NCI-H82 (cell line): ENCODE data around the gene PCDHGA6.
"Not testable (repeated sequence)": the region's sequence is repeated elsewhere in the genome, so short reads cannot be mapped to it uniquely, and the experiment has no call there.

Experiments
- DNase-seq: peaks from one replicate; lab custom pipeline; 2025; lab: John Stamatoyannopoulos, UW

Gene PCDHGA6

GRCh38 chr5:141360685-141361084 lies 13.0 kb upstream of the PCDHGA6 start:
- DNase-seq: no peak

DNA sequence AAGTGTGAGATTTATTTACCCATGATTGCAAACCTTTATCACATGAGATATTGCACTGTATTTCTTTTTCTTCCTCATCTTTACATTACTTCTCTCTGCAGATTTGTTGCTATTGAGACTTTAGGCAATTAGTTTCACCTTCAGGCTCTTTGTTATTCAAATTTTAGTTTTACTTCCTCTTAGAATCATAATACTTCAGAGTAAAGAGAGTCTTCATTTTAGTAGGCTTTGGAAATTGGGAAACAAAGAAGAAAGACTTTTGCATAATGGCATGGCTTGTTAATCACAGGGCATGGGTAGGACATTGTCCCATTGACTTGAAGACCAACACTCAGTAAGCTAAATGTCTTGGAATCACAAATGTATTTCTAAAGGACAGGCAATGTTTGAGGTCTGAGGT lies 11.0 kb upstream of the PCDHGA6 start:
- DNase-seq: no peak

DNA sequence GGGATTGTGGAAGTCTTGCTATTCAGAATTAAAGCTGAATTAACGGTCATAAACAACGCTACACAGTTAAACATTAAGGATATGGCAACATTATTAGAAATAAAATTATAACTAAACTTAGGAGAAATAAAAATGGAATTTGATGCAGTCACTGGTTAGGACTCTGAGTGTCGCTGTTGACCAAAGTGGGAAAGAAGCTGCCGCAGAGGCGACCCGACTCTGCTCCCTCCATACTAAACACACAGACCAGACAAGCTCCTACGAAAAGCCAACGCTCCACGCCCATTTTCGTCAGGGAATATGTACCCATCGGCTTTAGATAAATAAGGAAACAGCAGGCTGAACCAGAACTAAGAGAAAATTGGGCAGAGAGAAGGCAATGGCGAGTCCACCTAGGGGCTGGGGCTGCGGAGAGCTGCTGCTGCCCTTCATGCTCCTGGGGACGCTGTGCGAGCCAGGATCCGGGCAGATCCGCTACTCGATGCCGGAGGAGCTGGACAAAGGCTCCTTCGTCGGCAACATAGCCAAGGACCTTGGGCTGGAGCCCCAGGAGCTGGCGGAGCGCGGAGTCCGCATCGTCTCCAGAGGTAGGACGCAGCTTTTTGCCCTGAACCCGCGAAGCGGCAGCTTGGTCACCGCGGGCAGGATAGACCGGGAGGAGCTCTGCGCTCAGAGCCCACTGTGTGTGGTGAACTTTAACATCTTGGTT lies 9.6 kb upstream of the PCDHGA6 start, which contains the start of gene PCDHGA5:
PCDHGA5 (plus strand) TSS at position 211 of the 709 bp plus-strand sequence; CDS start at position 380, 169 bp downstream.
- DNase-seq: no peak

DNA sequence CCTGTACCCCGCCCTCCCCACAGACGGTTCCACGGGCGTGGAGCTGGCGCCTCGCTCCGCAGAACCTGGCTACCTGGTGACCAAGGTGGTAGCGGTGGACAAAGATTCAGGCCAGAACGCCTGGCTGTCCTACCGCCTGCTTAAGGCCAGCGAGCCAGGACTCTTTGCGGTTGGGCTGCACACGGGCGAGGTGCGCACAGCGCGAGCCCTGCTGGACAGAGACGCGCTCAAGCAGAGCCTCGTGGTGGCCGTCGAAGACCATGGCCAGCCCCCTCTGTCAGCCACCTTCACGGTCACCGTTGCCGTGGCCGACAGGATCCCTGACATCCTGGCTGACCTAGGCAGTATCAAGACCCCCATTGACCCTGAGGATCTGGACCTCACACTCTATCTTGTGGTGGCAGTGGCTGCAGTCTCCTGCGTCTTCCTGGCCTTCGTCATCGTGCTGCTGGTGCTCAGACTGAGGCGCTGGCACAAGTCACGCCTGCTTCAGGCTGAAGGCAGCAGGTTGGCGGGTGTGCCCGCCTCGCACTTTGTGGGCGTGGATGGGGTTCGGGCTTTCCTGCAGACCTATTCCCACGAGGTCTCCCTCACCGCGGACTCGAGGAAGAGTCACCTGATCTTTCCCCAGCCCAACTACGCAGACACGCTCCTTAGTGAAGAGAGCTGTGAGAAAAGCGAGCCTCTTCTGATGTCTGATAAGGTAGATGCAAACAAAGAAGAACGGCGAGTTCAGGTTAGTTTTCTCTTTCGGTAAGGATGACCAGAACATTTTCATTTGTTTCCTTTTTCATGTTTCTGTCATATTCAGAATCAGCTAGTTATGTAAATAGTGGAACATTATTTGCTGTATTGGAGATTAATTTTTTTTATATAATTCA lies 7.4 kb upstream of the PCDHGA6 start:
- DNase-seq: no peak

- DNase-seq: peak; percentile 0
These were observed 3.5 kb upstream of the PCDHGA6 start, which contains the start of gene PCDHGB3 for GRCh38 chr5:141369994-141370848. Gene PCDHGB3 (plus strand): TSS chr5:141370242. CDS start chr5:141370395, 153 bp downstream.

- no peak for DNase-seq
These were observed 1.9 kb upstream of the PCDHGA6 start for GRCh38 chr5:141371572-141372475.

GRCh38 chr5:141374627-141375026 lies 936 bp downstream of the PCDHGA6 start:
- no peak for DNase-seq

DNA sequence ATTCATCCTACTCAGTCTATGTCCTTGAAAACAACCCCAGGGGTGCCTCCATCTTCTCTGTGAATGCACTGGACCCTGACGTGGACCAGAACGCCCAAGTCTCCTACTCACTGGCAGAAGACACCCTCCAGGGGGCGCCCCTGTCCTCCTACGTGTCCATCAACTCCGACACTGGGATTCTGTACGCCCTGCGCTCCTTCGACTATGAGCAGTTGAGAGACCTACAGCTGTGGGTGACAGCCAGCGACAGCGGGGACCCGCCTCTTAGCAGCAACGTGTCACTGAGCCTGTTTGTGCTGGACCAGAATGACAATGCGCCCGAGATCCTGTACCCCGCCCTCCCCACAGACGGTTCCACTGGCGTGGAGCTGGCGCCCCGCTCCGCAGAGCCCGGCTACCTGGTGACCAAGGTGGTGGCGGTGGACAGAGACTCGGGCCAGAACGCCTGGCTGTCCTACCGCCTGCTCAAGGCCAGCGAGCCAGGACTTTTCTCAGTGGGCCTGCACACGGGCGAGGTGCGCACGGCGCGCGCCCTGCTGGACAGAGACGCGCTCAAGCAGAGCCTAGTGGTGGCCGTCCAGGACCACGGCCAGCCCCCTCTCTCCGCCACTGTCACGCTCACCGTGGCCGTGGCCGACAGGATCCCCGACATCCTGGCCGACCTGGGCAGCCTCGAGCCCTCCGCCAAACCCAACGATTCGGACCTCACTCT lies 1.9 kb downstream of the PCDHGA6 start:
- DNase-seq: not testable (repeated sequence)

- peak; percentile 53 for DNase-seq
These were observed 9.0 kb downstream of the PCDHGA6 start, which contains the start of gene PCDHGA7 for GRCh38 chr5:141382469-141383294. Gene PCDHGA7 (plus strand): TSS chr5:141382742. CDS start chr5:141382900, 158 bp downstream.

DNA sequence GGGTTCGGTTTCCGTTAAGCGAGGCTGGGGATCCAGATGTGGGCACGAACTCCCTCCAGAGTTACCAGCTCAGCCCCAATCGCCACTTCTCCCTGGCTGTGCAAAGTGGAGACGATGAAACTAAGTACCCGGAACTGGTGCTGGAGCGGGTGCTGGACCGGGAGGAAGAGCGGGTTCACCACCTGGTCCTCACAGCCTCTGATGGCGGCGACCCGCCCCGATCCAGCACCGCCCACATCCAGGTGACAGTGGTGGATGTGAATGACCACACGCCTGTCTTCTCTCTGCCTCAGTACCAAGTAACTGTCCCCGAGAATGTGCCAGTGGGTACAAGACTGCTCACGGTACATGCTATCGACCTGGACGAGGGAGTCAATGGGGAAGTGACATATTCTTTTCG lies 9.7 kb downstream of the PCDHGA6 start:
- DNase-seq: no peak

DNA sequence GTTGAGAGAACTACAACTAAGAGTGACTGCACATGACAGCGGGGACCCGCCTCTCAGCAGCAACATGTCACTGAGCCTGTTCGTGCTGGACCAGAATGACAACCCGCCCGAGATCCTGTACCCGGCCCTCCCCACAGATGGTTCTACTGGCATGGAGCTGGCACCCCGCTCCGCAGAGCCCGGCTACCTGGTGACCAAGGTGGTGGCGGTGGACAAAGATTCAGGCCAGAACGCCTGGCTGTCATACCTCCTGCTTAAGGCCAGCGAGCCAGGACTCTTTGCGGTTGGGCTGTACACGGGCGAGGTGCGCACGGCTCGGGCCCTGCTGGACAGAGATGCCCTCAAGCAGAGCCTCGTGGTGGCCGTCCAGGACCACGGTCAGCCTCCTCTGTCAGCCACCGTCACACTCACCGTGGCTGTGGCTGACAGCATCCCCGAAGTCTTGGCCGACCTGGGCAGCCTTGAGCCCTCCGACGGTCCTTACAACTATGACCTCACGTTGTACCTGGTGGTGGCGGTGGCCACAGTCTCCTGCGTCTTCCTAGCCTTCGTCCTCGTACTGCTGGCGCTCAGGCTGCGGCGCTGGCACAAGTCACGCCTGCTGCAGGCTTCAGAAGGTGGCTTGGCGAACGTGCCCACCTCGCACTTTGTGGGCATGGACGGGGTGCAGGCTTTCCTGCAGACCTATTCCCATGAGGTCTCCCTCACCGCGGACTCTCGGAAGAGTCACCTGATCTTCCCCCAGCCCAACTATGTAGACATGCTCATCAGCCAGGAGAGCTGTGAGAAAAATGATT lies 11.0 kb downstream of the PCDHGA6 start:
- no peak for DNase-seq

GRCh38 chr5:141387557-141388311 lies 14.0 kb downstream of the PCDHGA6 start, which contains the start of gene PCDHGB4:
Gene PCDHGB4 (plus strand): TSS chr5:141387698. CDS start chr5:141387885, 187 bp downstream.
- peak; percentile 7 for DNase-seq

- no peak for DNase-seq
These were observed 15.0 kb downstream of the PCDHGA6 start for GRCh38 chr5:141388661-141389060.

- DNase-seq: no peak
These were observed 15.7 kb downstream of the PCDHGA6 start for GRCh38 chr5:141389153-141390042.

DNA sequence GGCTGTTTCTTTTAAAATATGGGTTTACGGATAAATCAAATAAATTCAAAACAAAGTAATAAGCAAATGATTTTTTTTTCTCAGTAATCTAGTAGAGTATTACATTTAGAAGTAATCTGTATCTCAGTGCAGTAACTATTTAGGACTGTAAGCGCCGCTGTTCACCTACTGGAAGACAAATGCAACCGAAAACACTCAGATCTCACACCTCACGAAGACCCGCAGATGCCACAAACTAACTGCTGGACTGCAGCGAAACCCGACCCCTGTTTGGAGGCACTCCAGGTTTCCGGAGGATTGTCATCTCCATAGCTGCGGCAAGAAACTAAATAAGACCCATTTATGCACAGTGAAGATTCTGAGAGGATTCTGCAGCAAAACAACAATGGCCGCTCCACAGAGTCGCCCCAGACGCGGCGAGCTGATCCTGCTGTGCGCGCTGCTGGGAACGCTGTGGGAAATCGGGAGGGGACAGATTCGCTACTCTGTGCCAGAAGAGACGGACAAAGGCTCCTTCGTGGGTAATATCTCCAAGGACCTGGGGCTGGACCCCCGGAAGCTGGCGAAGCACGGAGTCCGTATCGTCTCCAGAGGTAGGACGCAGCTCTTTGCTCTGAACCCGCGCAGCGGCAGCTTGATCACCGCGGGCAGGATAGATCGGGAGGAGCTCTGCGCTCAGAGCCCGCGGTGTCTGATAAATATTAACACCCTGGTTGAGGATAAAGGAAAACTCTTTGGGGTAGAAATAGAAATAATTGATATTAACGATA lies 18.9 kb downstream of the PCDHGA6 start, which contains the start of gene PCDHGA8:
PCDHGA8 (plus strand) TSS at position 205 of the 770 bp plus-strand sequence; CDS start at position 386, 181 bp downstream.
- no peak for DNase-seq

GRCh38 chr5:141393267-141393666 lies 19.6 kb downstream of the PCDHGA6 start:
- no peak for DNase-seq
